Tibial nerve (tissue), 4 donors: ENCODE measurements around the gene TP63. TPM values are rescaled to one million over a fixed set of nuclear protein-coding genes. Genes with fewer than 3 reads are reported as not detected.

Experiments used
- DNase-seq, 2 donors: peaks; one replicate each; pipeline ENCODE4 v3.0.0-alpha.2; 2019; ENCODE audit warnings: low spot score in 2 of 2
- H3K27ac ChIP-seq, 4 donors: fragments of 200-600 bp; sonication (generic) in 3 of 4; one replicate each; pipeline ENCODE4 v1.5.1; 2017 to 2019; ENCODE audit warnings: mild to moderate bottlenecking in 1 of 4
- H3K27me3 ChIP-seq, 2 donors: fragments of 200-600 bp; sonication (generic) in 1 of 2; one replicate each; pipeline versions ENCODE4 v1.5.1 to v1.6.0; 2017 to 2019
- H3K36me3 ChIP-seq, 3 donors: fragments of 200-600 bp; sonication (generic); one replicate each; pipeline ENCODE4 v1.5.1; 2018 to 2019
- H3K4me1 ChIP-seq, 4 donors: fragments of 200-600 bp; sonication (generic) in 3 of 4; one replicate each; pipeline ENCODE4 v1.5.1; 2017 to 2019
- H3K4me3 ChIP-seq, 4 donors: fragments of 200-600 bp; sonication (generic) in 3 of 4; one replicate each; pipeline ENCODE4 v1.5.1; 2017 to 2019; ENCODE audit warnings: mild to moderate bottlenecking in 1 of 4, moderate library complexity in 1 of 4
- H3K9me3 ChIP-seq, 4 donors: fragments of 200-600 bp; sonication (generic) in 3 of 4; one replicate each; pipeline ENCODE4 v1.5.1; 2017 to 2019
- EP300 ChIP-seq, 2 donors: sonication (generic); formaldehyde crosslinking; IDR thresholded peaks; one replicate each; pipeline ENCODE4 v1.6.1; 2017; ENCODE audit warnings: antibody characterized with exemption in 2 of 2, mild to moderate bottlenecking in 1 of 2
- POLR2A ChIP-seq, 2 donors: fragments of 450-650 bp; IDR thresholded peaks; one replicate each; pipeline ENCODE4 v1.6.1; 2017; ENCODE audit warnings: antibody characterized with exemption in 2 of 2, mild to moderate bottlenecking in 2 of 2, moderate library complexity in 2 of 2
- WGBS, 2 donors: methylation state at CpG; one replicate each; pipeline ENCODE4 v1.1.5; 2018; 5-methylcytosine and 5-hydroxymethylcytosine counted together
- total RNA-seq, 4 donors: library from RNA; depleted of rRNA; stranded (reverse); fragments of >200 nt; gene quantifications; one replicate each; pipeline ENCODE4 v1.1.0, GENCODE V29; 2016
- TF ChIP-seq, protein P1 (sequence below), 5 experiments: fragments of 200-600 bp in 3 of 5; fragments of 450-650 bp in 2 of 5; sonication (generic) in 3 of 5; IDR thresholded peaks; one replicate each; pipeline ENCODE4 v1.5.1; 2016 to 2019; ENCODE audit warnings: antibody characterized with exemption in 5 of 5, mild to moderate bottlenecking in 3 of 5, moderate library complexity in 2 of 5

Gene TP63
- total RNA-seq, 4 donors from 2014 or later, result 1.7 to 7.5 (median 4.2) TPM; not detected in 1

DNA sequence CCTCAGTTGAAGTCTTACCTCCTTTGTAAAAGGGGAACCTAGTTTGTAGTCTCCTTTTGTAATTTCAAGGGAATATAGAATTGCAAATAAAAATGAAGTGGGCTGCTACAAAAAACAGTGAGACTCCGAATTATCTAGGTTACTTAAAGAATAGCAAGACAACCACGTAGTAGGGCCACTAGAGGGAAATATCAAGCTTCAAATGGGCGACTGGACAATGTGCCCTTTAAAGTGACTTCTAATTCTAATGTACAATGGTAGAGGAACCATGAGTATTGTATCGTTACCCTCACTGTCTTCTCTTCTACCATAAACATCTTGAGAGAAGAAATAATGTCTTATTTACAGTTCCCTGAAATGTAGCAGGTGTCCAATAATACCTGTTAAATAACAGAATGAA is 56.3 kb downstream of the TP63 start:
- Histone ChIP-seq H3K9me3 (no peaks in the 10 kb centered on the region), H3K27me3 (no peaks in the 10 kb centered on the region), H3K36me3 (no peaks in the 10 kb centered on the region), H3K4me1 (no peaks in the 10 kb centered on the region), H3K27ac (no peak overlapping the region), H3K4me3 (no peak overlapping the region)
- DNase-seq, result no peak
- TF ChIP-seq EP300 (IDR thresholded peaks at IDR 0.05), result no peak
- TF ChIP-seq, protein P1, sequence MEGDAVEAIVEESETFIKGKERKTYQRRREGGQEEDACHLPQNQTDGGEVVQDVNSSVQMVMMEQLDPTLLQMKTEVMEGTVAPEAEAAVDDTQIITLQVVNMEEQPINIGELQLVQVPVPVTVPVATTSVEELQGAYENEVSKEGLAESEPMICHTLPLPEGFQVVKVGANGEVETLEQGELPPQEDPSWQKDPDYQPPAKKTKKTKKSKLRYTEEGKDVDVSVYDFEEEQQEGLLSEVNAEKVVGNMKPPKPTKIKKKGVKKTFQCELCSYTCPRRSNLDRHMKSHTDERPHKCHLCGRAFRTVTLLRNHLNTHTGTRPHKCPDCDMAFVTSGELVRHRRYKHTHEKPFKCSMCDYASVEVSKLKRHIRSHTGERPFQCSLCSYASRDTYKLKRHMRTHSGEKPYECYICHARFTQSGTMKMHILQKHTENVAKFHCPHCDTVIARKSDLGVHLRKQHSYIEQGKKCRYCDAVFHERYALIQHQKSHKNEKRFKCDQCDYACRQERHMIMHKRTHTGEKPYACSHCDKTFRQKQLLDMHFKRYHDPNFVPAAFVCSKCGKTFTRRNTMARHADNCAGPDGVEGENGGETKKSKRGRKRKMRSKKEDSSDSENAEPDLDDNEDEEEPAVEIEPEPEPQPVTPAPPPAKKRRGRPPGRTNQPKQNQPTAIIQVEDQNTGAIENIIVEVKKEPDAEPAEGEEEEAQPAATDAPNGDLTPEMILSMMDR (IDR thresholded peaks at IDR 0.05), result no peak
- TF ChIP-seq POLR2A (IDR thresholded peaks at IDR 0.05), result no peak
- 84 to 90% methylated on average over 4 of the region's 4 CpGs for WGBS, 2 donors

DNA sequence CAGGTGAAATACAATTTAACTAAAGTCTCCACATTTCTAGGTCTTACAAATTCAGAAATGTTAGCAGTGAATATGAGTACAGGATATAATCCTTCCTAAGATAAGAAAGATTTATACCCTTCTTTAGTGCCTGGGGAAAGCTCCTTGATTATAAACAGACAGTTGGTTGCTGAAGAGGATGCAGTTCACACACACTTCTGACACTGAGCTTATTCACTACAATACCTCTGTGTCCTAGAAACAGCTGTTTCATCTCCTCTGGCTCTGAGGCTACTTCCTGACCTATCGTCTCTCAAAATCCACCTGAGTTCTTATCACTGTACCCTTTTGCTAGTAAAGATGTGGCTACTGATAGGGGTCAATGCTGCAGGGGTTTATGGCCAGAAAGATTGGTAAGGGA is 57.1 kb downstream of the TP63 start:
- TF ChIP-seq EP300 (IDR thresholded peaks at IDR 0.05) (no peak), POLR2A (IDR thresholded peaks at IDR 0.05) (no peak)
- TF ChIP-seq, protein P1 (IDR thresholded peaks at IDR 0.05), result no peak
- Histone ChIP-seq H3K27ac (no peak overlapping the region), H3K4me3 (no peak overlapping the region), H3K9me3 (no peaks in the 10 kb centered on the region), H3K4me1 (no peaks in the 10 kb centered on the region), H3K36me3 (no peaks in the 10 kb centered on the region), H3K27me3 (no peaks in the 10 kb centered on the region)
- no peak for DNase-seq
- WGBS, 2 donors, result 29 to 38% methylated on average over 1 of the region's 1 CpG

DNA sequence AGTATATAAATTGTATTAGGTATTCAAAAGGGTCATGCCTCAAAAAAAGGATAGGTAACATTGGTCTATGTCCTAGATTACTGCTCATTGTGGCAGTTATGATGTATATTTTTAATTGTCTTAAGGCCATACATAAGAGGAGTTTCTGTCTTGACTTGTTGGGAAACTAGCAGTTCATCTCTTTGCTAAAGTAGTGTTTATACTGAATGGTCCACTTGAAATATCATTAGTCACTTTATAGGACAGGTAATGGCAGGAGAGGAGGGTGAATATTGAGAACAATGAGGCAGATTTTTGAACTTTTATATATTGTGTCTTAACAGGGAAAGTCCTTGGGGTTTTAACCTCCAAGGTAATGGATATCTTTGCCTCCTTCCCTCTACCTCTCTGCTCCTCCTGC is 58.4 kb downstream of the TP63 start:
- Histone ChIP-seq H3K4me3 (no peak overlapping the region), H3K27me3 (no peaks in the 10 kb centered on the region), H3K4me1 (no peaks in the 10 kb centered on the region), H3K9me3 (no peaks in the 10 kb centered on the region), H3K27ac (no peak overlapping the region), H3K36me3 (no peaks in the 10 kb centered on the region)
- DNase-seq, result no peak
- TF ChIP-seq, protein P1 (IDR thresholded peaks at IDR 0.05), result no peak
- TF ChIP-seq POLR2A (IDR thresholded peaks at IDR 0.05) (no peak), EP300 (IDR thresholded peaks at IDR 0.05) (no peak)

DNA sequence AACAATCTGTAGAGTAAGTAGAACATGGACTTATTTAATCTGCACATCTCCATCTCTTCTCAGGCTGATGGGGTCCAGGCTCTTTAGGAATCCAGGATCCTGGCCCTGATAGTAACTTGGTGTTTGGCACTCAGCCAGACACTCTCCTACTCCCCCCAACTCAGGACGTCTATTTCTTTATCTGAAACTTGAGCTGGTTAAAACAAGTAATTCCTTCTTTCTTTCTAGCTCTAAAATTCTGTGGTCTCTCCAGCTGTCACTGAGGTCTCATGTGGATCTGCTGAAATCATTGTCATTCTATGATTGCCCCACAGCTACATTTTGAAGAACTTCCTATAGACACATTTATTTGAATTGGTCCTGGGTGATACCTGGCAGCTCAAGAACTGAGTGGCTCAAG is 59.0 kb downstream of the TP63 start:
- Histone ChIP-seq H3K36me3 (no peaks in the 10 kb centered on the region), H3K9me3 (no peaks in the 10 kb centered on the region), H3K4me1 (no peaks in the 10 kb centered on the region), H3K4me3 (no peak overlapping the region), H3K27ac (no peak overlapping the region), H3K27me3 (no peaks in the 10 kb centered on the region)
- WGBS, 2 donors, result 24 to 29% methylated on average over 1 of the region's 1 CpG
- no peak for DNase-seq
- TF ChIP-seq POLR2A (IDR thresholded peaks at IDR 0.05) (no peak), EP300 (IDR thresholded peaks at IDR 0.05) (no peak)
- TF ChIP-seq, protein P1 (IDR thresholded peaks at IDR 0.05), result no peak

DNA sequence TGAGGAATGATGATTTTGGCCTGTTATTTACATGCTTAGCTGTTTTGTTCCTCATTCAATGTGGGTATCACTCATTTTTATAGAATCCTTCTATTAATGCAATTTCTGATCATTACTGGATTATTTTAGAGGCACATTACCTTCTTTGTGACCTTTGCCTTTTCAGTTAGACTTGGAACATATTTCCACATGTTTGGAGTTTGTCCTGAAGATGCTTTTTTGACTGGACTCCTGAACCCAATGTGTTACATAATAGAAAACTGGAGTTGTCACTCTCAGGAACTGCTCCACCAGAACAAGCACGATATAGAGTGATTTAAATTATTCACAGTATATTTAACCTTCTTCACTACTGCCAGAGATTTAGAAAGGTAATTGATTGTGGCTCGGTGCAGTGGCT is 59.5 kb downstream of the TP63 start:
- no peaks in the 10 kb centered on the region for H3K36me3 ChIP-seq
- H3K27me3 ChIP-seq, result no peaks in the 10 kb centered on the region
- WGBS, 2 donors, result 91 to 100% methylated on average over 2 of the region's 2 CpGs
- no peak overlapping the region for H3K4me3 ChIP-seq
- TF ChIP-seq, protein P1 (IDR thresholded peaks at IDR 0.05), result no peak
- TF ChIP-seq POLR2A (IDR thresholded peaks at IDR 0.05) (no peak), EP300 (IDR thresholded peaks at IDR 0.05) (no peak)
- no peaks in the 10 kb centered on the region for H3K9me3 ChIP-seq
- H3K27ac ChIP-seq, result no peak overlapping the region
- H3K4me1 ChIP-seq, result no peaks in the 10 kb centered on the region
- DNase-seq, result no peak
